Body of pancreas (tissue), 4 donors: ENCODE measurements around the gene VOPP1. TPM values are rescaled to one million over a fixed set of nuclear protein-coding genes. Genes with fewer than 3 reads are reported as not detected.
A peak's percentile ranks its signal among the peaks of the same experiment; 100 is the strongest.

Experiments
- ATAC-seq: fragments of 150-250 bp; one replicate; pipeline ENCODE4 v1.9.1; 2016
- DNase-seq, 4 donors: peaks; one replicate each; pipeline ENCODE4 v3.0.0-alpha.2; 2019
- H3K27ac ChIP-seq, 4 donors: fragments of 200-600 bp; sonication (generic); 1 replicate in 3 of 4; 2 replicates in 1 of 4; pipeline versions ENCODE4 v1.5.1 to v1.6.1; 2016 to 2019; ENCODE audit warnings: mild to moderate bottlenecking in 1 of 4, mixed read lengths in 1 of 4, moderate library complexity in 1 of 4
- H3K27me3 ChIP-seq, 2 donors: fragments of 200-600 bp; sonication (generic); one replicate each; pipeline ENCODE4 v1.6.0; 2016; ENCODE audit warnings: mild to moderate bottlenecking in 1 of 2
- H3K36me3 ChIP-seq, 2 donors: fragments of 200-600 bp; sonication (generic); replicated peaks in 1 of 2; 2 replicates each; pipeline ENCODE4 v1.5.1; 2016; ENCODE audit warnings: low read depth in 2 of 2; ENCODE audit not compliant: insufficient read depth in 1 of 2
- H3K4me1 ChIP-seq: fragments of 200-600 bp; sonication (generic); one replicate; pipeline ENCODE4 v1.6.0; 2016
- H3K4me3 ChIP-seq, 2 donors: fragments of 200-600 bp; sonication (generic); 1 replicate in 1 of 2; 2 replicates in 1 of 2; pipeline ENCODE4 v1.5.1; 2016 to 2019
- H3K9me3 ChIP-seq, 3 donors: fragments of 200-600 bp; sonication (generic); 1 replicate in 2 of 3; 2 replicates in 1 of 3; pipeline ENCODE4 v1.5.1; 2016
- POLR2A ChIP-seq, 3 donors: fragments of 450-650 bp; IDR thresholded peaks; one replicate each; pipeline ENCODE4 v1.6.1; 2016; ENCODE audit warnings: antibody characterized with exemption in 3 of 3, mild to moderate bottlenecking in 2 of 3
- WGBS, 2 donors: methylation state at CpG; one replicate each; pipeline ENCODE4 v1.1.5; 2017; 5-methylcytosine and 5-hydroxymethylcytosine counted together
- intact Hi-C: fragments of 100-400 bp; cut with DNase I; formaldehyde crosslinking; loops from one replicate; pipeline ENCODE4 v1.15.1; 2023
- total RNA-seq, 2 donors: library from RNA; depleted of rRNA; stranded (reverse); fragments of >200 nt; gene quantifications; one replicate each; pipeline ENCODE4 v1.1.0, GENCODE V29; 2016
- TF ChIP-seq, protein P1 (sequence below), 7 experiments: fragments of 450-650 bp in 4 of 7; fragments of 200-600 bp in 3 of 7; sonication (generic) in 3 of 7; IDR thresholded peaks; one replicate each; pipeline ENCODE4 v1.5.1; 2016 to 2019; ENCODE audit warnings: antibody characterized with exemption in 7 of 7

Gene VOPP1
- total RNA-seq, 2 donors from 2014 or later, result 25.1 to 30.6 TPM

DNA sequence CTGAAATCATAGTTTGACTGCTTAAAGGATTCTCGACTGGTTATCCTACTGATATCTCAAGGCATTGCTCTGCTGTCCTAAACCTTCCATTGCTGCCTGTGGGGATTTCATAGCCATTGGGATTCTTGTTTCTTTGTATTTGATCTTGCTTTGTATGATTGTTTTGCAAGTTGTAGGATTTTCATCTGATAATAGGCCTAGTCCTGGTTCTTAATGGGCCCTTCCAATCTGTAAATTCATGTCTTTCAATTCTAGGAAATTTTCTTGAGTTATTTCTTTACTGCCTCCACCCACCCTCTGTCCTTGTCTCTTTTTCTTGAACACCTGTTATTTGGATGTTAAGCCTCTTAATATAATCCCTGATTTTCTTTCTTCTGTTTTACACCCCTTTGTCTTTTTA is 134.9 kb downstream of the VOPP1 start:
- WGBS, 2 donors, result 92 to 100% methylated on average over 1 of the region's 1 CpG
- no peak for ATAC-seq
- no peaks in the 10 kb centered on the region for H3K27me3 ChIP-seq
- TF ChIP-seq POLR2A (IDR thresholded peaks at IDR 0.05), result no peak
- TF ChIP-seq, protein P1, sequence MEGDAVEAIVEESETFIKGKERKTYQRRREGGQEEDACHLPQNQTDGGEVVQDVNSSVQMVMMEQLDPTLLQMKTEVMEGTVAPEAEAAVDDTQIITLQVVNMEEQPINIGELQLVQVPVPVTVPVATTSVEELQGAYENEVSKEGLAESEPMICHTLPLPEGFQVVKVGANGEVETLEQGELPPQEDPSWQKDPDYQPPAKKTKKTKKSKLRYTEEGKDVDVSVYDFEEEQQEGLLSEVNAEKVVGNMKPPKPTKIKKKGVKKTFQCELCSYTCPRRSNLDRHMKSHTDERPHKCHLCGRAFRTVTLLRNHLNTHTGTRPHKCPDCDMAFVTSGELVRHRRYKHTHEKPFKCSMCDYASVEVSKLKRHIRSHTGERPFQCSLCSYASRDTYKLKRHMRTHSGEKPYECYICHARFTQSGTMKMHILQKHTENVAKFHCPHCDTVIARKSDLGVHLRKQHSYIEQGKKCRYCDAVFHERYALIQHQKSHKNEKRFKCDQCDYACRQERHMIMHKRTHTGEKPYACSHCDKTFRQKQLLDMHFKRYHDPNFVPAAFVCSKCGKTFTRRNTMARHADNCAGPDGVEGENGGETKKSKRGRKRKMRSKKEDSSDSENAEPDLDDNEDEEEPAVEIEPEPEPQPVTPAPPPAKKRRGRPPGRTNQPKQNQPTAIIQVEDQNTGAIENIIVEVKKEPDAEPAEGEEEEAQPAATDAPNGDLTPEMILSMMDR (IDR thresholded peaks at IDR 0.05), result no peak
- no peak overlapping the region for H3K27ac ChIP-seq
- H3K9me3 ChIP-seq, result no peaks in the 10 kb centered on the region
- peaks cover 3% of the 10 kb centered on the region for H3K4me1 ChIP-seq
- no peak for DNase-seq
- no peak overlapping the region for H3K4me3 ChIP-seq
- H3K36me3 ChIP-seq, result no peaks in the 10 kb centered on the region
- intact Hi-C loops, result no loop called here

DNA sequence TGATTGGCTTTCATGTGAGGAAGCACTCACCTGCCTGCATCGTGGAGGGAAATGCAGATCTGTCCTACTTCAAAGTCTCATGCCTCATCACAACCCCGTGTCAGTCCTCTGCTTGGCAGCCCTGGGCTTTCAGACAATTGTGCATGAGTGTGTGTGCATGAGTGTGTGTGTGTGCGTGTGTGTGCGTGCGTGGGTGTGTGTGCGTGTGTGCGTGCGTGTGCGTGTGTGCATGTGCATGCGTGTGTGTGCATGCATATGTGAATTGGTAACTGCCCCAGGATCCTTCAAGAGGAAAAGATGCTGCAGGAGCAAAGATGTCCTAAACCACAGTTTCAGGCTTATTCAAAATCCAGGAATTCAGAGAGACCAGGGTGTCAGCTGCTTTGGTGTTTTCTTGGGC is 135.8 kb downstream of the VOPP1 start:
- Histone ChIP-seq H3K4me1 (peaks cover 12% of the 10 kb centered on the region), H3K27me3 (no peaks in the 10 kb centered on the region), H3K4me3 (no peak overlapping the region), H3K36me3 (no peaks in the 10 kb centered on the region), H3K9me3 (no peaks in the 10 kb centered on the region), H3K27ac (no peak overlapping the region)
- intact Hi-C loops, result no loop called here
- no peak for DNase-seq
- WGBS, 2 donors, result 61 to 63% methylated on average over 6 to 10 of the region's 10 CpGs
- no peak for TF ChIP-seq POLR2A (IDR thresholded peaks at IDR 0.05)
- TF ChIP-seq, protein P1 (IDR thresholded peaks at IDR 0.05), result no peak
- no peak for ATAC-seq

DNA sequence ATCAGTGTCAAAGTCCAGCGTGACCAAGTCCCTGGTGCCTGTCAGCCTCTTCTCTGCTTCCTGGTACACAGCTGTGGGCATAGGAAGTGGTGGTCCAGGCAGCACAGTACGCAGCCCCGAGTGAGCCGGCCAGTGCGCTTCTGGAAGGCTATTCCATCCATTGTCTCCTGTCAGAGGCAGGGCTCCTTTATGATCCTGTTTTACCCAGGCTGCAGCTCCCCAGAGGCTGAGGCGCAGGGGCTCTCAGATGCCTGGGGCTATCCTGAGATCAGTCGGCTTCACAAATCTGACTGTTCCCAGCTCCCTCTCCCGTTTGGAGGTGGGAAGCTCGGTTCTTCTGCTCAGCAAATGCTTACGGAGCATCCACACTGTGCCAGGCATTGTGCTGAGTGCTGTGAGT is 136.8 kb downstream of the VOPP1 start:
- WGBS, 2 donors, result 74 to 80% methylated on average over 1 to 10 of the region's 10 CpGs
- Histone ChIP-seq H3K27me3 (no peaks in the 10 kb centered on the region), H3K4me1 (peaks cover 22% of the 10 kb centered on the region), H3K9me3 (no peaks in the 10 kb centered on the region), H3K36me3 (no peaks in the 10 kb centered on the region), H3K27ac (no peak overlapping the region), H3K4me3 (no peak overlapping the region)
- no peak for ATAC-seq
- TF ChIP-seq, protein P1 (IDR thresholded peaks at IDR 0.05), result no peak
- TF ChIP-seq POLR2A (IDR thresholded peaks at IDR 0.05), result no peak
- no peak for DNase-seq
- intact Hi-C loops, result no loop called here

DNA sequence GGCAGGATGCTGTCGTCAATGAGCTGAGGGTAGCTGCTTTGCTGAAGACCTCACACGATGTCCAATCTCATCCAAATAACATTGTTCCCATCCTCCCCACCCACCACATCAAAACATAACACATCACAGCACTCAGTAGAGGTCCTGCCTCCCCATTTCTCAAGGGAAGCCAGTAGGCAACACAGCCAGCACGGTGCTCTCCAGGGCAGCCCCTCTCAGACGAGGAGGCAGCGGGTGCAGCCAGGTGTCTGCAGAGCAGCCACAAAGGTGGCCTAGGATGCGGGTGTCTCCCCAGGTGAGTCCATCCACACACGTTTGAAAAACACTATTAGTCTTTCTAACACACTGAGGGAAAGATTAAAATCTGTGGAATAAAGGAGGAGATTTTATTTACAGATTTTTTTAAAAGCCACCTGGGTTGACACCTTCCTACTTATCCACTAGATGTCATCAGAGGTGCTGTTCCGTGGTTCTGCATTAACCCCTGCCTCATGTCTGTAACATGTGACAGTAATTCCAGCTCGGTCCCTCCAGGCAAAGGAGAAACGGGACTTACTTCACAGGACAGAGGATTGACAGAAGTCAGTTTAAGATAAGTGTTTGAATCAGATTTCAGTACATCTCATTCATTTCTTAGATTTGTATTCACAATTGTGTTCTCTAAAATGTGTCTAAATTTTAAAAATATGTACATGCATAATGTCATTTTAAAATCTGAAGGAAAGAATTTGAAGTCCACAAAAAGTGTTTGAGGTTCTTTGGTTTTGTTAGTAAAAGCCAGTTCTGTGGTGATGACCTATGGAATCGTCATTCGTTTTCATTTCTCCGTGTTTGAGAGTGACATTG is 139.1 kb downstream of the VOPP1 start:
- Histone ChIP-seq H3K9me3 (no peaks in the 10 kb centered on the region), H3K27ac (no peak overlapping the region), H3K4me3 (no peak overlapping the region), H3K27me3 (no peaks in the 10 kb centered on the region), H3K36me3 (no peaks in the 10 kb centered on the region), H3K4me1 (peaks cover 33% of the 10 kb centered on the region)
- intact Hi-C loops, result no loop called here
- no peak for DNase-seq
- TF ChIP-seq POLR2A (IDR thresholded peaks at IDR 0.05), result no peak
- TF ChIP-seq, protein P1 (IDR thresholded peaks at IDR 0.05), result peak in 5 of 7 experiments; percentile 14 to 46 (median 40)
- 63 to 65% methylated on average over 13 of the region's 13 CpGs for WGBS, 2 donors
- peak; percentile 45 for ATAC-seq

DNA sequence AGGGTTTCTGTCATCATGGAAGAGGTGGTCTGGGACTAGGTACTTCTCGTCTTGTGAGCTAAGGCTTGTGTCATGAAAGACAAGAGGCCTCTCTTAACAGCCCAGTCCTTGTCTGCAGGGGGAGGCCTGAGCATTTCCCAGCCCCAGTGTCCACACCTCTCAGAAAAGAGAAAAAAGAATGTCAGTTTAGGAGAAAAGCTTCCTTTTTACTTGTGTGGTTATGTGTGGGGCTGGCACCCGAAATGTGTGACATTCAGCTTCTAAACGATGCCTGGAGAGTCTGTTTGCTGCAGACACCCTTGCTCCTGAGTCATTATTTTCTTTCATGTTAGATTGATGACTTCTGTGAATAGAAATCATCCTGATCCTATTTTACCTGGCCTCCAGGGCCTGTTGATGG is 139.8 kb downstream of the VOPP1 start:
- no peaks in the 10 kb centered on the region for H3K9me3 ChIP-seq
- intact Hi-C loops, result no loop called here
- peaks cover 33% of the 10 kb centered on the region for H3K4me1 ChIP-seq
- no peak for ATAC-seq
- no peaks in the 10 kb centered on the region for H3K27me3 ChIP-seq
- no peak for DNase-seq
- H3K27ac ChIP-seq, result no peak overlapping the region
- 70 to 75% methylated on average over 3 of the region's 3 CpGs for WGBS, 2 donors
- TF ChIP-seq, protein P1 (IDR thresholded peaks at IDR 0.05), result no peak
- no peak for TF ChIP-seq POLR2A (IDR thresholded peaks at IDR 0.05)
- no peaks in the 10 kb centered on the region for H3K36me3 ChIP-seq
- H3K4me3 ChIP-seq, result no peak overlapping the region
